GM19438 (cell line): ENCODE data around the gene AQP6.
"Not testable (repeated sequence)": the region's sequence is repeated elsewhere in the genome, so short reads cannot be mapped to it uniquely, and the experiment has no call there.

Experiments used
- ATAC-seq: cut with Tn5 transposase; IDR thresholded peaks from one replicate; pipeline ENCODE4 v1.9.1; 2021; ENCODE audit warnings: low read depth; ENCODE audit not compliant: unreplicated experiment

AQP6 gene

DNA sequence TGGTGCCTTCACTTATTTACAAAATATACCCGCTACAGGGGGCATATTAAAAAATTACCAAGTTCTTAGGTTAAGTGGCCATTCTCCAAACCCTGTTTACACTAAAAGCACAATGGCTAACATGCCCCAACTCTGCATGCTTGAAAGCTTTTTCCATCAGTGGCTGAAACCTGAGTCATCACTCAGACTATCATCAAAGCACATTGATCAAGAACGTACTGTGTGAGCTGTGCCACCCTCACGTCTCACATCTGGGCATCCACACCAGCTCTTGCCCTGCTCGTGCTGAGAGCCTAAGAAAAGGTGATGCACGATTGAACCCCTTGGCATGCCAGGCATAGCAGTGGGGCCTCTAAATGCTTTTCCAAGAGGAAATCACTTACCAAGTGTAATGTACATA is 13.2 kb downstream of the AQP6 start:
- no peak for ATAC-seq

DNA sequence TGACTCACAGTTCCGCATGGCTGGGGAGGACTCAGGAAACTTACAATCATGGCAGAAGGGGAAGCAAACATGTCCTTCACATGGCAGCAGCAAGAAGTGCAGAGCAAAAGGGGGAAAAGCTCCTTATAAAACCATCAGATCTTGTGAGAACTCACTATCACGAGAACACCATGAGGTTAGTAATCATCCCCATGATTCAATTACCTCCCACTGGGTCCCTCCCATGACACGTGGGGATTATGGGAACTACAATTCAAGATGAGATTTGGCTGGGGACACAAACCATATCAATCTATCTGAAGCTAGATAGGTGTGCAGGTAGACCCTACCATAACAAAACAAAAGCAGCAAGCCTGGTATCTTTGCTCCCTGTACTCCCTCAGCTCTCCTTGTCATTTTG is 13.7 kb downstream of the AQP6 start:
- ATAC-seq: not testable (repeated sequence)

DNA sequence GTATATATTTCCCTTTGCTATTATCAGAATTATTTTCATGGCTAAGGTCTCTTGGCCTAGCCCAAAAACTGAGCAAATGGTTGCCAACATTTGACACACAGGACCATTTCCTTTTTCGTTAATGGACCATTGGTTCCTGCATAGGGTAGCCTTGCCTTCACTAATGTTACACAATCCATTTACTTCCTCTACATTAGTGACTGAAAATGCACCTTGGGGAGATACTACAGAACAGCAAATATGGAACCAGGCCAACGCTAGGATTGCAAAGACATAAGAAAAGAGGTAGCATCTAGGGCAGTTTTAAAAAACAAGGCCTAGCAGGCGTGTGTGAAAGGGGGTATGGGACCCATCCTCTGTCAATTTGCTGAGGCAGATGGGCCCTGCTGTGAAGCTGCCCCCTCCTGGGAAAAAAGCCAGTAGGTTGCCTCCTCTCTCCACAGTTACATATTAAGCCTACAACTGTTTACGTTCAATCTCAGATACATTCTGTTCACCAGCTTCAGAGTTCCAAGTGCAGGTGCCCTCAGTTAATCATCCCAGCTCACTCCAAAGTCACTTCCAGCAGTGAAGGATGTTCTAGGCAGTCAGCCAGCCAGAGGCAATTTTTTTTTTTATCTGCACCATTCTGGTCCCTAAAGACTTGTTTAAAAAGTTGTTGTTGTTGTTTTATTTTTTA is 15.0 kb downstream of the AQP6 start:
- no peak for ATAC-seq

DNA sequence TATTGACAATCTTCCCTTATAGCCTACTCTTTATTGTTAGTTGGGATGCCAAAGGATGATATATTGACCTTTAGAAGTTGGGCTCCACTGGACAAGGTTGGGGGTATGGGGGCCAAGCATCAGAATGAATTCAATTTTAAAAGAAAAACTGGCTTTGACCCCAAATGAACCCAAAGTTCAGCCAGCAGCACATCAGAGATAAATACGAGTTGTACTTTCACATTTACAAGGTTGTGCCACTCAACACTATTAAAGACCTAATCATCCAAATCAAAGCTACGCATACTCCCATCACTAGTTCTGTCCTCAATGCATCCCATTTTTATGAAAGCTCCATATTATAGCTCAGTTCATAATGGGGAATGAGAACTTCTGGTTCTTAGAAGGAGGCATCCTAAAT is 16.7 kb downstream of the AQP6 start:
- ATAC-seq: not testable (repeated sequence)

DNA sequence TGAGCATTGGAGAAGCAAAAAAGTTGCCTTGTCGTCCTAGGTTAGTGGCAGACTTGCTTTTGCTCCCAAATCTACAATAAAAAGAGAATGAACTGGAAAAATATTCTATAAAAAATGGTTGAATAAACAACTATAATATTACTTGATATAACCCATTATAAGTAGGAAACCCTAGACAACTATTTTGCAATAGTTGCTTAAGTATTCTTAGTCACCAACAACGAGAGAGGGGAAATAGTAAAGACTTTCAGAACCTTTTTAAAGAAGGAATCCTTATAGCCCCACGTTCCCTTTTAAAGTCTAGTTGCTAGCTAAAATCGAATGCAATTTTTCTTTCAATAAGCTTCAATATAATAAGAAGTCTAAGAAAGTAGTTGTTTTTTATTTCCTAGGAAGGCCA is 17.5 kb downstream of the AQP6 start:
- no peak for ATAC-seq

DNA sequence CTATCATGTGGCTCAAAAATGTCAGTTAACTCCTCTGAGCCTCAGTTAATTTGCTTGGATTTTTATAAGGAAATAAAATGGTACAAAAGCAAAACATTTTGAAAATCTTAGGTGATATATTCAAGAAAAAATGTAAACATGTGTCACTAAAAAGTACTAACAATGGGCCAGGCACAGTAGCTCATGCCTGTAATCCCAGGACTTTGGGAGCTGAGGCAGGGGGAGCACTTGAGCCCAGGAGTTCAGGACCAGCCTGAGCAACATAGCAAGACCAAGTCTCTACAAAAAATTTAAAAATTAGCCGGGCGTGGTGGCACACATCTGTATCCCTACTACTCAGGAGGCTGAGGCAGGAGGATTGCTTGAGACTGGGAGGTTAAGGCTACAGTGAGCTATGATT is 25.7 kb downstream of the AQP6 start:
- no peak for ATAC-seq

DNA sequence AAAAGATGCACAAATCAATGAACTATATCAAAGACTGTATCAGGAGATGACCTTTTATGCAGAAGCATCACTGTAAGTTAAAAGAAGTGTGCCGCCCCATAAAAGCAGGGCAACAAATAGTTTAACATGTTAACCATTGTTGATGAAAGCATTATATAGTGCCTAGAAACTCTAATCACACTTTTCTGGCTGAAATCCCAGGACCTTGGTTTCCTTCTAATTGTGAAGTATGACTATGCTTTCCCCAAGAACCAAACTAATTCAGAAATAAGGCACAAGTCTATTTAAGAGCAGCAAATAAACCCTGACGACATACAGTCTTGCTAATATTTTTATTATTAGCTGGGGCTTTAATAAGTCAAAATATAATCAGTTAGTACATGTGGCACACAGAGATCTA is 30.8 kb downstream of the AQP6 start:
- ATAC-seq: no peak

DNA sequence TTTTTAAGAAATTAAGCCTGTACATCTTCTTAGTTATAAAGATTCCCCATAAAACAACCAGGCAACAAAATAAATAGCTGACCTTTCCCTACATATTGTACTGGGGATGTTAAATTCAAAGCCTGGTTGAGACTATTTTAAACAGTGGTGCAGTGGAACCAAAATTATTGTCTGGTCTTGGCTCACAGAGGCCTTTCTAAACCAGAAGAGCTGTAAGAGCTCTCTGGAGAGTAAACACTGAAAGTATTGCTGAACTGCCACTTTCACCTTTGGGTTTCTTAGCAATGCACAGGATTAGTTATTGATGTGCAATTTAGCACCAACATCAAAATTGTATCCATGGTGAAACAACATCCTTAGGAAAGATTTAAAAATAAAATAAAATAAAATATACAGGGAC is 31.9 kb downstream of the AQP6 start:
- ATAC-seq: no peak

DNA sequence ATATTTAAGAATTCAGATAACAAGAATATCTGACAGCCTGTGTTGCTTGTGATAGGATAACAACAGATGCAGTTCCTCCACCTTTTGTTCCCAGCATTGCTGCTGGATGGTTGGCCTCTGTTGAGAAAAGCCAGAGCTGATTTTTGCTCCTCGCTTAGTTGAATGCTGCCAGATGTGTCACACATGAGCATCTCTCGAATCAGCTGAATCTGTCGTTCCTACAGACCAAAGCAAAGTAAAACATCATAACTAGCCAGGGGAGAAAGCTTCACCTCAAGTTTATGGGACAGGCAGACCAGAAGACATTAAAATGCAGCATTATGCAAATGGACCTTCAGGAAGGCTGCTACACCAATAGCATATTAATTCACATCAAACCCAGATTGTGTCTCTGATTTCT is 32.4 kb downstream of the AQP6 start:
- no peak for ATAC-seq

DNA sequence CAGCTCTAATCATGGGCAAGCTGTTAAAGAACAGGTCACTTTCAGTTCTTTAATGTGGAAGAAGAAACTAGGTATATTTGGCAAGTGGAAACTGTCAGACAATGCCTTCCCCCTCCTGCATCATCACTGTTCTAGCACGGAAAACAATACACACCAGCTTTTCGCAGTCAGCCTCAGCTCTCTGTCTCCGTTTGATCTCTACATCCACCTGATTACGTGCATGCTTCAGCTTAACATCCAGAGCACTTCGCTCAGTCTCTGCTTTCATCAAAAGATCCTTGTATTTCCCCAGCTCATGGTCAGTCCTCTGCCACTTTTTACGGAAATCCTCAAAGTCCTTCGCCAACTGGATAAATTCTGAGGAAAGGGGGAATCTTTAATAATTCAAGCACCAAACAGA is 33.5 kb downstream of the AQP6 start:
- ATAC-seq: no peak

DNA sequence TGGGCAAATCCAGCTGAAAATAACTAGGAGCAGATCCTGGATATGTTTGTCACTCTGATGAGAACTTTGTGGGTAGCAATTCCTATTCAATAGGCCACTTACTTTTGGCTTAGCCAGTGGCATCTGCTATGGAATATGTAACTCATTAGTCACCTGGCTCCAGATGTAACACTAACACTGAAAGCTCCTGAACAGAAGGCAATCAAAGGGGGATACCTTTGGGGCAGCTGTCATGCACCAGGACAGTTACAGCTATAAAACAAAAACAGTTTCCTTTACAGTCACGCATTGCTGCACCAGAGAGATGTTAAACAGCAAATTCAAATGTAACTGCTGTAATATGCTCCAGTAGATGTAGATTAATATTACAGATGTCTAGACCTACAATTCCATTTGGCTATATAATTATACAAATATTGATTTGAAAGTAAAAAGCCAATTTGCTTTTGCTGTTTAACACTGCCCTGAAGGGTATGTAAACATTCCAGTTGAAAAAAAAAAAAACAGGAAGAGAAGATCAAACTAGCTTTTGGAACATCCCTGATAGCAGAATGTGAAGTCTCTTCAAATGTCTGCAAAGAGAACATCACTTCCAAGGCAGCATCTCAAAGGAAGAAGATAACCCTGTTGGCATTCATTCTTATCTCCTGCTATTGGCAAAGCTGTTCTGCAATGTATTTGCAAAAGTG is 34.2 kb downstream of the AQP6 start:
- ATAC-seq: peak; percentile 68

DNA sequence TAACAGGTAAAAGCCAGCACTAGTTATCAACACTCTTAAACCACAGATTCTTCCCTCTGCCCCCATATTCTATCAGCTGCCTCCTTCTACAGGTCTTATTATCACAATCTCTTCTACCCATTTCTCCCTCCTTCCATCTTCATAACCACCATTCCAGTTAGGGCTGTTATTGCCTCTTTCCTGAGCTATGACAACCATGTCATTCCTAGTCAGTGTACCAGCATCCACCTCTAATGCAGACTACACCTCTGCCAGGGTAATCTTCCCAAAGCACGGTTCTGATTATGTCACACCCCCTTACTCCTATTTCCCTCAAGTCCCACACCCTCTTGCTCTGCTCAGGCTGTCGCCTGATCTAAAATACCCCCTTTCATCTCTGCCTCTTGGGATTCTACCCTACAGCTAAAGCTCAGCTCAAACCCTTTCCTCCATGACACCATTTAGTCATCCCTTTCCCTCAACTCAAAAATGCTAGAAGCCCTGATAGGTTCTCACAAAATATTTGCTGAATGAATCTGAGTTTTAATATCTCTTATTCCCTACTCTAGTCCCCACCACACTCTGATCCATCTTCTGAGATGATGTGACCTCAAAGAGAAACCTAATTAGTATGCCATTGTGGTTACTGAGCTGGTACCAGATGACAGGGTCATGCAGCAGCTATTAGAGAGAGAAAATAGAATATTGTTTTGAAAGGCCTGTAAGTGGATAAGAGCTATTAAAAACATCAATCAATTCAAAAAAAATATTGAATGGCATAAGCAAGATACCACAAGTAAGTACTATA is 40.8 kb downstream of the AQP6 start:
- ATAC-seq: no peak

DNA sequence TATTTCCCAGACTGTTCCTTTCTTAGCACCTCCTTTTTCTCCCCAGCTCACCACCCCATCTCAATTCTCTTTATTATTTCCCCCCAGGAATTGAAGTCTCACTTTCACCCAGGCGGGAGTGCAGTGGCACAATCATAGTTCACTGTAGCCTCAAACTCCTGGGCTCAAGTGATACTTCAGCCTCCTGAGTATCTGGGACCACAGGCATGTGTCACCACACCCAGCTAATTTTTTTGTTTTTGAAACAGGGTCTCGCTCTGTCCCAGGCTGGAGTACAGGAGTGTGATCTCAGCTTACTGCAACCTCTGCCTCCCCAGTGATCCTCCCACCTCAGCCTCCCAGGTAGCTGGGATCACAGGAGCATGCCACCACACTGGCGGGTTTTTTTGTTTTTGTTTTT is 41.6 kb downstream of the AQP6 start:
- no peak for ATAC-seq

DNA sequence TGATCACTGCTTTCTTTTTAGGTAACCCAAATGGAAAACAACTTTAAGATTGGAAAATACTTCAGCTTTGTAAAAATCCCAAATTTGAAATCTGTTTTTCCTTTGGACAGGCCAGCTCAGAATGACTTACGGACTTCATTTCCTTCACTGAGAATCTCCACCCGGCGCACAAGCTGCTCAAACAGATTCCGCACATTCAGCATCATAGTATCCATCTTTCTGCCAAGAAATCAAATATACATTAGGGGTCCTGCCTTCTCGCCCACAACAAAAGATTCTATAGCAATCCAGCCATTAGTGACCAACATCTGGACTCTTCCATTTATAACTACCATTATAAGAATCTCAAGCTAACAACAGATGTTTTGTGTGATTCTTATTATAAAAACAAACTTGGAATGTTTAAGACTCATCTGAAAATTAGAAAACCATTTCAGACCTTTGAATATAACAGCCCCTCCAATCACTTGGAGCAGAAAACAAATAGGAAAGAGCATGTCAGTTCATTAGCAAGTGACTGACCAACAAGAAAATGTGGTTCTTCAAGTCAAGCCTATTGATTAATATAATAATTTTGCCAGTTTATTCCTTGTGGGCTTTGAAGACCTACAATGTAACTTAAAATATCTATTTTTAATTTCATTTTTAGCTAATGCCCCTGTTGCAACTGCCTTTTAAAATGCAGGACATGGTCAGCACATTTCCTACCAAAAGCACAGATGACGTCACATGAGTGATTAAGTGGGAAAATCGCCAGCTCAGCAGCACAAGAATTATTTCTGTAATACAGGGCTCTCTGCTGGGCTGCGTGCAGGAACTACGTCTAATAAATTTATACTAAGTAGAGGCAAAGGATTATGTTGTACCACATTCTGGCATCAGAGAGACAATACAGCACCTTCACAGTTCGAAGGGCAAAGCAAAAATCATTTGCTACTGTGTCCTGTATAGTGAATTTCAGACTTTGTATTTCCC is 44.0 kb downstream of the AQP6 start:
- ATAC-seq: no peak

DNA sequence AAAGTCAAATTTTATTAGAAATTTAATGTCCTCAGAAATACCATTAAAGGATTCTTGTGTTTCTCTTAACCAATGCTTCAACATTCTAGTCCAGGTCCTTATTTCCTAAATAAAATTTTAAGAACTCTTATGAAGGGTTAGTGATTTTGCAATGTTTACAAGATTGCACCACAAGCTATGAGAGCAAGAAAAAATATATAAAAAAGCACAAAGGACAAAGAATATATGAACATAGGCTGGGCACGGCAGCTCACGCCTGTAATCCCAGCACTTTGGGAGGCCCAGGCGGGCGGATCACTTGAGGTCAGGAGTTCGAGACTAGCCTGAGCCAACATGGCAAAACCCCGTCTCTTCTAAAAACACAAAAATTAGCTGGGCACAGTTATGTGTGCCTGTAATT is 44.9 kb downstream of the AQP6 start:
- no peak for ATAC-seq

DNA sequence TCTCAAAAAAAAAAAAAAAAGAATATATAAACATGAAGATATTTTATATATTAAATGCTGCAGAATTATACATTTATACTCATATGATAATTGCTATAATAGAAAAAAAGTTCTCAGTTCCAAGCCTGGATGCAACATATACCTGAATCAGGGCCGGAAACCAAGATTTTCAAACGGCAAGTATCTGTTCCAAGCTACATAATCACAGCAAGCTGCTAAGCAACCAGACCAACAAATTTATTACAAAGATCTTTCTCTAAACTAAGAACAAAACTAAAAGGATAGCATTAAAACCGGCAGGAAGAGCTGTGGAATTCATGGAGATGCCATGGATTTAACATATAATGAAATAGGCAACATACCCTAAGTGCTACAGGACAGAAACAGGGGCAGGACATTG is 45.4 kb downstream of the AQP6 start:
- no peak for ATAC-seq

DNA sequence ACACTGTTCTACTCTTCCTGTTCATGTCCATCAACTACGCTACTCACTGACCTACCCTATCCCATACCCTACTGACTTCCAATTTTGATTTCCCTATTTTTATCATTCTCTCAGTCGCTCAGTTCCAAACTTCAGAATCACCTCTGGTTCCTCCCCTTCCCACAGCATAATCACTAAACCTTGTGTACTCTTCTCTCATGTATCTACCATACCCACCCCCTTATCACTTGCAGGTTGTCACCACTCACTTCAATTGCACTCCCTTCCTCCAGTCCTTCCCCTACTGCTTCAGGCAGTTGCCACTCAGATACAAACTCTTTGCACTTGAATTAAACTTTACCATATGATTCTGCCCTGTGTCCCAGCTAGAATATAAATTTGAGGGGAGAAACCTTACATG is 46.2 kb downstream of the AQP6 start:
- ATAC-seq: no peak

DNA sequence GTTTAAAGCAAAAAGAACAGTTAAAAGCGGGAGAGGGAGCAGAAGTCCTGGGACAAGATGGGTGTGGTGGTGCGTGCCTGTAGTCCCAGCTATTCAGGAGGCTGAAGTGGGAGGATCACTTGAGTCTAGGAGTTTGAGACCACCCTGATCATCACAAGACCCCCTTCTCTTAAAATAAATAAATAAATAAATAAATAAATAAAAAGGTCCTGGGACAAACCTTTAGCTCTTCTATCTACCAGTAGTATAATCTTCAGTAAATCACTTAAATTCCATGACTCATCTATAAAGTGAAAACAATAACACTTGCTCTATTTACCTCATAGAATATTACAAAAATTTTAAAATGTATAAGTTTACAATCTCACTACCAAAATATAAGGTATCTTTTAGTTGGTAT is 46.8 kb downstream of the AQP6 start:
- no peak for ATAC-seq

DNA sequence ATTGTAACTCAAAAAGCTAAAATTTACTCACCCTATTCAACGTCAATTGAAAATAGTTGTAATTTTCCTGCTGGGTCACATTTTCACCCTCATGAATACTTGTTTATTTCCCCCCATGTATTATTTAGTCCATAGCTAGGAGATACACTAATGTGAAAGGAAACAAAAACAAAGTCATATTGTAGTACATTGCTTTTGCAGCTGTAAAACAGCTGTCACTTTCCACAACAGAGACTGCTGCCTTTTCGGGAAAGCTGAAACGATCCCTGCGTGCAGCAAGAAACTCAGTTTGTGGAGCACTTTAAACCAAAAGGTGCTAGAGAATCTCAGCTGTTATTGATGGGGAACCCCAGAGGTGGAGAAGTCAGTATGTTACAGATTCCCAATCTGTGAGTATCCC is 48.3 kb downstream of the AQP6 start:
- ATAC-seq: no peak

DNA sequence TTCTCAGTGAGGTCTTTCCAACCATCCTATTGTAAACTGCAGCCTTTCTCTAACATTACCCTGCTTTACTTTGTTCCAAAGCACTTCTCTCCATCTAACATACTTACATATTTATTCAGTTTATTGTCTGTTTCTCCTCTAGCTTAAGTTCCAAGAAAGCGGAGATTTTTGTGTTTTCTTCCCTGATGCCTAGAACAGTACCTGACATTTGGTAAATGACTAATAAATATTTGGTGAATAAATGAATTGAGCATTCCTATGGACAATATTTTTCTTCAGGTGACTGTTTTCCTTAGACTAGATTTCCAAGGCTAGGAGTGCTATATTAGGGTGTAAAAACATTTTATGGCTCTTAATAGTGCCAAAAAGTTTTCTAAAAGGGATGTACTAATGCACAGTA is 50.2 kb downstream of the AQP6 start:
- no peak for ATAC-seq

DNA sequence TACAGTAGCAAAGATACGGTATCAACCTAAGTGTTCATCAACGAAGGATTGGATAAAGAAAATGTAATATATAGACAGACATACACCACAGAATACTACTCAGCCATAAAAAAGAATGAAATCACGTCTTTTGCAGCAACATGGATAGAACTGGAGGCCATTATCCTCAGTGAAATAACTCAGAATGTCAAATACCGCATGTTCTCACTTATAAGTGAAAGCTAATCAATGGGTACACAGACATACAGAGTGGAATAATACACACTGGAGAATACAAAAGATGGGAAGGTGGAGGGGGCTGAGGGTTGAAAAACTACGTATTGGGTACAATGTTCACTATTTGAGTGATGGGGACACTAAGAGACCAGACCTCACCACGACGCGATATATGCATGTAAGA is 51.5 kb downstream of the AQP6 start:
- no peak for ATAC-seq
